ENCODE results near the gene USP28. TPM values are rescaled to one million over a fixed set of nuclear protein-coding genes. Genes with fewer than 3 reads are reported as not detected.

The USP28 gene
- polyA plus RNA-seq, 1 experiment = 38.7 TPM

DNA sequence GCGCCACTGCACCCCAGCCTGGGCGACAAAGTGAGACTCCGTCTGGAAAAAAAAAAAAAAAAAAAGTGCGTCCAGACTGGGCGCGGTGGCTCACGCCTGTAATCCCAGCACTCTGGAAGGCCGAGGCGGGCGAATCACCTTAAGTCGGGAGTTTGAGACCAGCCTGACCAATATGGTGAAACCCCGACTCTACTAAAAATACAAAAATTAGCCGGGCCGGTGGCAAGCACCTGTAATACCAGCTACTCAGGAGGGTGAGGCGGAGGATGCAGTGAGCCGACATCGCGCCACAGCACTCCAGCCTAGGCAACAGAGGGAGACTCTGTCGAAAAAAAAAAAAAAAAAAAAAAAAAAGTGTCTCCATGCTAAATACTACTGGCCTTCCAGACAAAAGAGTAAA is 1.3 kb downstream of the USP28 start:
- no peak for DNase-seq (ENCODE audit: low read depth, low spot score)
- Histone ChIP-seq H3K27ac (ENCODE audit: low read depth, low read length) (no peak overlapping the region), H3K4me3 (ENCODE audit: low read depth, low read length) (peak overlapping the region; percentile 71), H3K9me3 (ENCODE audit: control insufficient read depth, insufficient read depth, low read length) (no peaks in the 10 kb centered on the region; the same call in 1 of the 2 replicates), H3K27me3 (ENCODE audit: control insufficient read depth, insufficient read depth, low read length) (no peaks in the 10 kb centered on the region)
- POLR2A ChIA-PET = interaction anchor here (0.7 kb wide), 2 partner anchors 22 to 260 kb away, joined by 6 to 11 read pairs; no protein-coding TSS in a partner anchor
- CTCF ChIA-PET = interaction anchor here (0.6 to 1.9 kb wide), 6 partner anchors 14 to 417 kb away, joined by 3 to 8 read pairs (median 4); no protein-coding TSS in a partner anchor
- TF ChIP-seq, protein P1, sequence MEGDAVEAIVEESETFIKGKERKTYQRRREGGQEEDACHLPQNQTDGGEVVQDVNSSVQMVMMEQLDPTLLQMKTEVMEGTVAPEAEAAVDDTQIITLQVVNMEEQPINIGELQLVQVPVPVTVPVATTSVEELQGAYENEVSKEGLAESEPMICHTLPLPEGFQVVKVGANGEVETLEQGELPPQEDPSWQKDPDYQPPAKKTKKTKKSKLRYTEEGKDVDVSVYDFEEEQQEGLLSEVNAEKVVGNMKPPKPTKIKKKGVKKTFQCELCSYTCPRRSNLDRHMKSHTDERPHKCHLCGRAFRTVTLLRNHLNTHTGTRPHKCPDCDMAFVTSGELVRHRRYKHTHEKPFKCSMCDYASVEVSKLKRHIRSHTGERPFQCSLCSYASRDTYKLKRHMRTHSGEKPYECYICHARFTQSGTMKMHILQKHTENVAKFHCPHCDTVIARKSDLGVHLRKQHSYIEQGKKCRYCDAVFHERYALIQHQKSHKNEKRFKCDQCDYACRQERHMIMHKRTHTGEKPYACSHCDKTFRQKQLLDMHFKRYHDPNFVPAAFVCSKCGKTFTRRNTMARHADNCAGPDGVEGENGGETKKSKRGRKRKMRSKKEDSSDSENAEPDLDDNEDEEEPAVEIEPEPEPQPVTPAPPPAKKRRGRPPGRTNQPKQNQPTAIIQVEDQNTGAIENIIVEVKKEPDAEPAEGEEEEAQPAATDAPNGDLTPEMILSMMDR (IDR thresholded peaks at IDR 0.05; ENCODE audit: low read depth, low read length) = no peak

DNA sequence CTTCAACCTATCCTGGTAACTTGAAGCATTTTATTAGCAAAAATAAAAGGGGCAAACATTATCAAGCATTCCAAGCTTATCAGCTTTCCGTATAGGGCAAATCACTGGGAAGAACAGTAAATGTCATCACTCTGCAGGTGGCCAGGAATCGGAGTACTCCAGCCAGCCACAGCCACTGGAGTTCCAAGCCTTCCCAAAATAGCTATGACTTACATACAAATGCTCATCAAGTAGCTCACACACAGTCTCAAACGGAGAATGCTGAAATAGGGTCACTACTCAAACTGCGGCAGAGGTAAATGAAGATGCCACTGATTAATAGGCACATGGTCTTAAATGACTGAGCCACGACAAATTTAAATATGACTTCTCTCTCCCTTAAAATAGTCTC is 2.1 kb downstream of the USP28 start:
- TF ChIP-seq, protein P1 (IDR thresholded peaks at IDR 0.05; ENCODE audit: low read depth, low read length) = no peak
- POLR2A ChIA-PET = interaction anchor here (0.6 to 0.7 kb wide), 2 partner anchors 23 to 363 kb away, joined by 7 to 11 read pairs; no protein-coding TSS in a partner anchor
- CTCF ChIA-PET = no interaction called here
- no peak for DNase-seq (ENCODE audit: low read depth, low spot score)
- Histone ChIP-seq H3K9me3 (ENCODE audit: control insufficient read depth, insufficient read depth, low read length) (no peaks in the 10 kb centered on the region; the same call in 1 of the 2 replicates), H3K4me3 (ENCODE audit: low read depth, low read length) (no peak overlapping the region), H3K27ac (ENCODE audit: low read depth, low read length) (no peak overlapping the region), H3K27me3 (ENCODE audit: control insufficient read depth, insufficient read depth, low read length) (no peaks in the 10 kb centered on the region)

DNA sequence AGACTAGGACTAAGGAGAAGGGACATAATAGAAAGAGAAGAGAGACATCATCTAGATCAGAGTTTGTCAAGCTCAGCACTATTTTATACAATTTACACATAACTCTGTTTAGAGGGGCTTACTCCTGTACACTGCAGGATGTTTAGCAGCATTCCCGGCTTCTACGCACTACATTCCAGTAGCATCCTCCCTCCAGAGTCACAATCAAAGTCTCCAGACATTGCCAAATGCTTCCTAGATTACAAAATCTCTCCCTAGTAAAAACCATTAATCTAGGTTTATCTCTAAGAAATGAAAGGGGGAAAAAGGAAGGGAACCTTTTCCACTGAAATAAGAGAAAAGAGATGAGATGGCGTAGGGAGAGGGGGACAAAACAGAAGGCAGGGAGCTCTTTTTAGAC is 4.0 kb downstream of the USP28 start:
- no peaks in the 10 kb centered on the region; the same call in 1 of the 2 replicates for H3K9me3 ChIP-seq (ENCODE audit: control insufficient read depth, insufficient read depth, low read length)
- TF ChIP-seq, protein P1 (IDR thresholded peaks at IDR 0.05; ENCODE audit: low read depth, low read length) = no peak
- H3K4me3 ChIP-seq (ENCODE audit: low read depth, low read length) = no peak overlapping the region
- no peak for DNase-seq (ENCODE audit: low read depth, low spot score)
- POLR2A ChIA-PET = no interaction called here
- CTCF ChIA-PET = interaction anchor here (0.6 kb wide), 1 partner anchor 36 kb away, joined by 3 read pairs; no protein-coding TSS in a partner anchor
- no peaks in the 10 kb centered on the region for H3K27me3 ChIP-seq (ENCODE audit: control insufficient read depth, insufficient read depth, low read length)
- no peak overlapping the region for H3K27ac ChIP-seq (ENCODE audit: low read depth, low read length)

DNA sequence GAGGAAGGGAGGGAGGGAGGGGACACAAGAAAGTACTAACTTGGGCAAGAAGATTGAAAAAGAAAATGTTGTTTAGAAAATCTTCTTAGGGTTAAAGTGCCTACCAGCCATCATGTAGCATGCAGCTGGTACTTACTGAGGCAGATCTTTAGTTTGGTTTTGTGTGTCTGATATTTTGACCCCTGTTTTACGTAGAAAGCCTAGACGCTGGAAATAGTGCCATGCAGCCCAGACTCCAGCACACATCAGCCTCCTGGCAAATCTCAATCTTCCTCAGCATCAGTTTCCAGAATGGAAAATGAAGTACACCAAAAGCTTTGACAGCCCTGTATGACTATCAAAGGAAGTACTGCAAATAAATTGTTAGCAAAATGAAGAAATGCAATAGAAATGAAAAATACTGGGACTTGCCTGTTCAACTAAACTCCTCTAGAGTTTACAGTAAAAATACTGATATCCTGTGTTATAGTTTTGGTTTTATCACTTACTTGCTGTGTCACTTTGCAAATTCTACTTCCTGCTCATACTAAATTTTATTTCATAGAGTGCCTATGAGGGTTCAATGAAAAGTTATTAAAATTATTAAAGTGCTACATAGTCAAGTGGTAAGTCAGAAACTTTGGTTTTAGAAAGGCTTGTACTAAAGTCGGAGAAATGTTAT is 7.4 kb downstream of the USP28 start:
- ChIA-PET POLR2A (no interaction called here), CTCF (interaction anchor here (0.7 to 1.8 kb wide), 3 partner anchors 29 to 393 kb away, joined by 3 to 5 read pairs (median 3); no protein-coding TSS in a partner anchor)
- TF ChIP-seq, protein P1 (IDR thresholded peaks at IDR 0.05; ENCODE audit: low read depth, low read length) = no peak
- H3K9me3 ChIP-seq (ENCODE audit: control insufficient read depth, insufficient read depth, low read length) = no peaks in the 10 kb centered on the region
- H3K27ac ChIP-seq (ENCODE audit: low read depth, low read length) = no peak overlapping the region
- H3K27me3 ChIP-seq (ENCODE audit: control insufficient read depth, insufficient read depth, low read length) = no peaks in the 10 kb centered on the region
- no peak overlapping the region for H3K4me3 ChIP-seq (ENCODE audit: low read depth, low read length)
- no peak for DNase-seq (ENCODE audit: low read depth, low spot score)

DNA sequence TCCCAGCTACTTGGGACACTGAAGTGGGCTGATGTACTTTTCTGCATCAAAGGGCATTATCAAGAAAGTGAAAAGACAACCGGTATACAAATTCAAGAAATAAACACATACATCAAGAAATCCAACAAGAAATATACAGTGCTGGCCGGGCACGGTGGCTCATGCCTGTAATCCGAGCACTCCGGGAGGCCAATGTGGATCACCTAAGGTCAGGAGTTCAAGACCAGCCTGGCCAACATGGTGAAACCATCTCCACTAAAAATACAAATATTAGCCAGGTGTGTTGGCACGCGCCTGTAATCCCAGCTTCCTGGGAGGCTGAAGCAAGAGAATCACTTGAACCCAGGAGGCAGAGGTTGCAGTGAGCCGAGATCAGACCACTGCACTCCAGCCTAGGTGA is 9.5 kb downstream of the USP28 start:
- Histone ChIP-seq H3K27me3 (ENCODE audit: control insufficient read depth, insufficient read depth, low read length) (no peaks in the 10 kb centered on the region), H3K4me3 (ENCODE audit: low read depth, low read length) (no peak overlapping the region), H3K27ac (ENCODE audit: low read depth, low read length) (no peak overlapping the region), H3K9me3 (ENCODE audit: control insufficient read depth, insufficient read depth, low read length) (no peaks in the 10 kb centered on the region)
- POLR2A ChIA-PET = no interaction called here
- TF ChIP-seq, protein P1 (IDR thresholded peaks at IDR 0.05; ENCODE audit: low read depth, low read length) = no peak
- CTCF ChIA-PET = no interaction called here
- DNase-seq (ENCODE audit: low read depth, low spot score) = no peak
